Esophagus (tissue), 2 donors: ENCODE data around the gene PTPN7. TPM values are rescaled to one million over a fixed set of nuclear protein-coding genes. Genes with fewer than 3 reads are reported as not detected.
A peak's percentile ranks its signal among the peaks of the same experiment; 100 is the strongest.
"Not testable (repeated sequence)": the region's sequence is repeated elsewhere in the genome, so short reads cannot be mapped to it uniquely, and the experiment has no call there.

Experiments
- H3K27ac ChIP-seq, 2 donors: one replicate each; pipeline ENCODE4 v1.5.1; 2013; ENCODE audit warnings: low read depth in 2 of 2, mild to moderate bottlenecking in 2 of 2, inconsistent platforms in 1 of 2, low read length in 1 of 2, moderate library complexity in 1 of 2
- H3K27me3 ChIP-seq, 2 donors: one replicate each; pipeline ENCODE4 v1.6.1; 2013; ENCODE audit warnings: low read length in 2 of 2, control low read depth in 1 of 2, mild to moderate bottlenecking in 1 of 2; ENCODE audit not compliant: insufficient read depth in 2 of 2, control insufficient read depth in 1 of 2
- H3K36me3 ChIP-seq, 2 donors: one replicate each; pipeline ENCODE4 v1.6.1; 2013; ENCODE audit warnings: low read length in 1 of 2; ENCODE audit not compliant: control insufficient read depth in 2 of 2, insufficient read depth in 2 of 2
- H3K4me1 ChIP-seq, 2 donors: one replicate each; pipeline ENCODE4 v1.6.1; 2013; ENCODE audit warnings: low read length in 1 of 2; ENCODE audit not compliant: control insufficient read depth in 2 of 2, insufficient read depth in 2 of 2
- H3K4me3 ChIP-seq, 2 donors: one replicate each; pipeline ENCODE4 v1.5.1; 2013; ENCODE audit warnings: low read length in 2 of 2, mild to moderate bottlenecking in 2 of 2, low read depth in 1 of 2, moderate library complexity in 1 of 2
- H3K9me3 ChIP-seq, 2 donors: one replicate each; pipeline ENCODE4 v1.6.1; 2013; ENCODE audit warnings: mild to moderate bottlenecking in 2 of 2, low read depth in 1 of 2, low read length in 1 of 2, moderate library complexity in 1 of 2; ENCODE audit not compliant: control insufficient read depth in 2 of 2, insufficient read depth in 1 of 2
- WGBS, 2 donors: extraction: QIAGEN DNeasy Blood & Tissue Kit; methylation state at CpG; one replicate each; pipeline ENCODE4 v1.1.7; 2013; 5-methylcytosine and 5-hydroxymethylcytosine counted together
- polyA plus RNA-seq, 2 donors: library from polyadenylated mRNA; stranded (reverse); fragments of 200-250 nt; gene quantifications; one replicate each; pipeline ENCODE4 v1.2.3, GENCODE V29; 2013
- donor health status: healthy with polysubstance abuse.
- donor health status: Bipolar disorder and iron deficiency.

Gene PTPN7
- polyA plus RNA-seq, 2 donors = 1.6 to 1.9 TPM

DNA sequence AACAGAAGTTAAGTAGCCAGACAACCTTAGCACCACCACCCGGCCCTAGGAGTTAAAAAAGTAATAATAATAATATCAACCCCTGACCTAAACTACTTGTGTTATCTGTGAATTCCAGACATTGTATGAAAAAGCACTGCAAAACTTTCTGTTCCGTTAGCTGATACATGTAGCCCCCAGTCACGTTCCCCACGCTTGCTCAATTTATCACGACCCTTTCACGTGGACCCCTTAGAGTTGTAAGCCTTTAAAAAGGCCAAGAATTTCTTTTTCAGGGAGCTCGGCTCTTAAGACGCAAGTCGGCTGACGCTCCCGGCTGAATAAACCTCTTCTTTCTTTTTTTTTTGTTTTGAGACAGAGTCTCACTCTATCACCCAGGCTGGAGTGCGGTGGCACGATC is 6.7 kb upstream of the PTPN7 start:
- H3K36me3 ChIP-seq, H3K27me3 ChIP-seq, H3K27ac ChIP-seq, H3K9me3 ChIP-seq, H3K4me1 ChIP-seq, H3K4me3 ChIP-seq: not testable (repeated sequence)
- WGBS, 2 donors = 83 to 86% methylated on average over 13 of the region's 13 CpGs

DNA sequence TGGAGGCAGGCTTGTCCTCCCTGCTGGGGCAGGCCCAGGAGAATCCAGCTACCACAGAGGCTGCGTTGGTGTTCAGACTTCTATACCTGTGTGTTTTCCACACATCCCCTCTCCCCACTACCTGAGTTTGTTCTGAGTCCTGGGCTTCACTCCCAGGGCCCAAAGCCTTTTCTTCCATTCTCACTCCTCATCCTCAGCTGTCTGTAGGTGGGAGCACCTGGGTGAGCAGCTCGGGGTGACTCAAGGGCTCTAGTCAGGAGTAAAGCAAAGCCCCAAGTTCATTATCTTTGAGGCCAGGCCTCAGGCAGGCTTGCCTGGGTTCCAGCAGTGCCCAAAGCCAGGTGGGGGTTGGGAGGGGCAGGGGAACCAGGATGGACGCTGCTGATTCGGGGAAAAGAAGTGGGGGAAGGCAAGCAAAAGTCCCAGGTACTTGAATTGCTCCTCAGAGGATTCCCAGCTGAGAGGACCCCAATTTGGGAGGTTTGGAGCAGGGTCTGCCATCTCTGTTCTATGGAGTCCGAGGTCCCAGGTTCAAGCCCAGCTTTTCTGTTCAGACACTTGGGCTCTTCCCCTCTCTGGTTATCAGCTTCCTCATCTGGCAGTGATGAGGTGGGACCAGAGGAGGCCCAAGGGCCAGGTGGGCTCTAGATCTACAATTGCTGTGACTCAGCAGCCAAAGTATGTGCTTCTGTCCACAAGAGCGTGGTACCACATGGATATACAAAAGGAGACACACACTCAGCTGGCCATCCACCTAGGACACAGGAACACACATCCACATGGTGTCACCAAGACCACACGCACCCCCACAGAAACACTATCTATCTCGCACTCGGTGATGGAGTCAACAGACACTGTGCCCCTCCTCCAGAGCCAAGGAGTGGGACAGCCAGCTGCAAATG is 5.8 kb upstream of the PTPN7 start:
- no peaks in the 10 kb centered on the region for H3K36me3 ChIP-seq
- no peaks in the 10 kb centered on the region for H3K27me3 ChIP-seq
- H3K27ac ChIP-seq = no peak overlapping the region
- H3K4me1 ChIP-seq = no peaks in the 10 kb centered on the region
- no peak overlapping the region for H3K4me3 ChIP-seq
- WGBS, 2 donors = 94 to 95% methylated on average over 9 of the region's 9 CpGs
- no peaks in the 10 kb centered on the region for H3K9me3 ChIP-seq

DNA sequence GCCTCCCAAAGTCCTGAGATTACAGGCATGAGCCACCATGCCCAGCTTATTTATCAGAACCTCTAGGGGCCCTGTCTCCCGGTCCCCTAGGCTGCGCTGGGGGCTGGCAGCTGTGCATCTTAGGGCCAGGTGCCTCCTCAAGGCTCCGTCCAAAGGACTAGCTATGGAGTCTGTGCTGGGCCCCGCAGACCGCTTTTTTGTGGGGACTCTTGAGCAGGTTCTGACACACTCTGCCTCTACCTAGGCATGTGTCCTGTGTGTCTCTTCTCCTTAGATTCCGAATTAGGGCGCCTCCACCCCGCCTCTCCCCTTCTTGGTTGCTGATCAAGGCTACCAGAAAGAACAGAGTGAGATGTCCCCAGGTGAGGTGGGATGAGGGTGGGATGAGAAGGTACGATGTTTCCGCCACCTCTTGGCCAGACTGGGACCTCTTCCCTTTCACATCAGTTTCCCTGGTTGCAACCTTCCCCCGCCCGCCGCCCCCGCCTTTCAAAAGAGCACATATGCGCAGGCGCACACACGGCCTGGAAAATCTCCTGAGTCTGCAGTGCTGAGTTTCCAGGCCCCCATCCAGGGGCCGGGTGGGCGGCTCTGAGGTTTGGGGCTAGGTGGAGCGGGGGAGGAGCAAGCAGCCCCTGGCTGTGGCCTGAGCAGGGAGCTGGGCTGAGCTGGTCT is 5.0 kb upstream of the PTPN7 start:
- Histone ChIP-seq H3K9me3 (no peaks in the 10 kb centered on the region), H3K4me3 (no peak overlapping the region), H3K27me3 (no peaks in the 10 kb centered on the region), H3K4me1 (no peaks in the 10 kb centered on the region), H3K36me3 (no peaks in the 10 kb centered on the region), H3K27ac (no peak overlapping the region)
- 82 to 83% methylated on average over 20 of the region's 20 CpGs for WGBS, 2 donors

DNA sequence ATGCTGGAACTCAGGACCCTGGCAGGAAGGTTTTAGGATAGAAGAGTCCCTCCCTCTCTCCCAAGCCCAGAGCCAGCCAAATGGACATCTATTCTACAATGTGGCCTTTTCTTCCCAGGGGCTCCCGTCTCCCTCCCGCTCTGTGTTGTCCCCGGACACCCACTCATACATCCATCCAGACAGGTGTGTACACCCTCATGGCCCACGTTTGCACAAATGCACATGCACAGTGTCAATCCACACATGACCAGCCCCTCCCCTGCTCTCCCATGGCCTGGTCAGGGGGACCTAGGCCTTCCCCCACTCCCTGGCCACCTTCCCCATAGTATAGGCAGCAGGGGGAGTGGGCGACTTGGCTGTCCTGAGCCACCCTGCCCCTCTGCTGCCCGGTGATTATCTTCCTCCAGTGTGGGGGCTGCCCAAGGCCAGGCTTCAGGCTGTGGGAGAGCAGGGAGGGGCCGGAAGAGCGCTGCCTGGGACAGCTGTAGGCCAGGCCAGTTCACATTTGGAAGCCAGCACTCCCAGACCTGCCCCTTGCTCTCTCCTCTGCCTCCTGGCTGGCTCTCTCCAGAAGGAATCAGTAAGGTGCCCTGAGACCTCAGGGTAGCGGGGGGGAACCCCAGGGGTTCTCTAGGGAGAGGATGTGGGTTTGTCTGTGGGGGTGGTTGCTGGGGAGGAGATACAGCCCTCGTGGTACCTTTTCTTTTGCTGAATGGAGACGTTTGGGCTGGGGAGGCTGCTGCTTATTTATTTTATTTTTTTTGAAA is 4.1 kb upstream of the PTPN7 start:
- no peaks in the 10 kb centered on the region for H3K36me3 ChIP-seq
- H3K4me3 ChIP-seq = no peak overlapping the region
- 71 to 76% methylated on average over 11 of the region's 11 CpGs for WGBS, 2 donors
- no peaks in the 10 kb centered on the region for H3K4me1 ChIP-seq
- no peaks in the 10 kb centered on the region for H3K9me3 ChIP-seq
- peak overlapping the region in 1 of 2 donors; percentile 17 for H3K27ac ChIP-seq
- H3K27me3 ChIP-seq = no peaks in the 10 kb centered on the region

DNA sequence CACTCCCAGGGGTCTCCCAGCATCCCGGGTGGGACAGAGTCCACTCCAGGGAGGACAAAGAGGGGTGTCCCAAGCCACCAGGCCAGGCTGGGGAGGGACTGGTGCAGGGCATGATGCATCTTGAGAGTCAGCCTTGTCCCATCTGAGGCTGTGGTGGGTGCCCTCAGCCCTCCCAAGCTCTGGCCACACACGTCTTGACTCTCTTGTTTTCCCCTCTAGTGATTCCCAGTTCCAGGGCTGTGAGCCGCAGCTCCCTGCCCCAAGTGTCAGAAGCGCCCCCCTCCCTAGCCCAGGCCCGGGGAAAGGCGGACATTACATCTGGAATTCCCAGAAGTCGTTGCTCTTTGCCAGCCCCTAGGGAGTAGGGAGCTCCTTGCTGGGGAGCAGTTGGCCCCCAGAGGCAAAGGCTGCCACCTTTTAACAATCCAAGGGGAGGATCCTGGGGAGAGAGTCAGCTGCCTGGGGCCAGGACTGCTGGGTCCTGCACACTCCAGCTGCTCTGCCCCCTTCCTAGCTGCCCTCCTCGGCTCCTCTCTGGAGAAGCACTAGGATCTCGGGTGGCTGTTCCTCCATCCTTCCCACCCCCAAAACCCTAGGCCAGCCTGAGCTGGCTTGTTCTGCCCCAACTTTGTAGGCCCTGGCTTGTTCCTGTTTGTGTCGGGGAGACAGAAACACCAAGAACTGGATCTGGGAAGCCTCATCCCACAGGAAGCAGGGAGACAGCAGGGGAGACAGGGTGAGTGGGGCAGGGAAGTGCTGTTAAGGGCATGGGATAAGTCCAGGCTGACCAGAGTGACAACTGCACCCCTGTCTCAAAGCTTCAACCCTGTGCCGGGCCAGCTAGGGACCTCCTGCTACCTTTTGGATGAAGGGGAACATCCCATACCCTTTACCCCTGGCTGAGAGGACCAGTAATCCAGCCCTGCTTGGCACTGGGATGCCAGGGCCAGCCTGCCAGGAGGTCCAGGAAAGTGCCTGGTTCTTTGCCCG is 3.2 kb upstream of the PTPN7 start:
- no peak overlapping the region for H3K4me3 ChIP-seq
- WGBS, 2 donors = 73 to 77% methylated on average over 12 of the region's 12 CpGs
- no peaks in the 10 kb centered on the region for H3K36me3 ChIP-seq
- H3K9me3 ChIP-seq = no peaks in the 10 kb centered on the region
- H3K27ac ChIP-seq = no peak overlapping the region
- H3K4me1 ChIP-seq = no peaks in the 10 kb centered on the region
- H3K27me3 ChIP-seq = no peaks in the 10 kb centered on the region

DNA sequence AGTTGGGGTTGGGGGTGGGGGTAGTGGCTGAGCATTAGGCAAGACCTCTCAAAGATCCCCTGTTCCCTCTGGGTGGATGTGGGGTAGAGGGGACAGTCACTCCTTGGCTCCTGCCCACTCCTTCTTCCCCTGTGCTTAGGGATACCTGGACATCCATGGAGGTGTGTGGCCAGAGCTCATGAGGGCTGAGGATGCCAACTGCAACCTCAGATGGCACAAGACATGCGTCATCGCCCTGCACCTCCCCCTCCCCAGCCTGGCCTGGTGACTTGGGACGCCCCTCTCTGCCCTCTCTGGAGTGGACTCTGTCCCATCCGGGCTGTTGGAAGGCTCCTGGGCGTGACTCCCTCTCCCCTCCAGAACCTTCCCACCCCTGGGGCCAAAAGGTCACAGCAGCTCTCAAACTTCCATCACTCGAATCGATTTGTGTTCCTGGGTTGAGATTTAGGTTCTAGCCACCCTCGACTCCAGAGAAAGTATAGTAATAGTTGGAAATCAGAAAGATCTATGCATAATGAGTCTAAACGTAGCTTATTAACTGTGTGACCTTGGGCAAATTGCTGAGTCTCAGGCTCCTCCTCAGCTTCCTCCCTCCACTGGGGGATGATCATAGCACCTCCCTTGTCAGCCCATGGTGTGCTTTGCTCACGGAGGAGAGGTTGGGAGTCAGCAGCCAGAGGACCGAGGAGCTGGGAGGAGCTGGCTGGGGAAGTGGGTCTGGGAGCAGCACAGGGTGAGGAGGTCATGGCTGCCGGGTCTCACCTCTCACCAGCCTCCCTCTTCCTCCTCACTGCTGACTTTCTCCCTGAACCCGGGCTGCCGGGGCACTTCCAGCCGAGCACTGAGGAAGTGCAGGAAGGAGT is 2.2 kb upstream of the PTPN7 start:
- WGBS, 2 donors = 41 to 59% methylated on average over 15 of the region's 15 CpGs
- Histone ChIP-seq H3K4me1 (no peaks in the 10 kb centered on the region), H3K4me3 (no peak overlapping the region), H3K9me3 (no peaks in the 10 kb centered on the region), H3K27ac (peak overlapping the region in 1 of 2 donors; percentile 74), H3K36me3 (no peaks in the 10 kb centered on the region), H3K27me3 (no peaks in the 10 kb centered on the region)

DNA sequence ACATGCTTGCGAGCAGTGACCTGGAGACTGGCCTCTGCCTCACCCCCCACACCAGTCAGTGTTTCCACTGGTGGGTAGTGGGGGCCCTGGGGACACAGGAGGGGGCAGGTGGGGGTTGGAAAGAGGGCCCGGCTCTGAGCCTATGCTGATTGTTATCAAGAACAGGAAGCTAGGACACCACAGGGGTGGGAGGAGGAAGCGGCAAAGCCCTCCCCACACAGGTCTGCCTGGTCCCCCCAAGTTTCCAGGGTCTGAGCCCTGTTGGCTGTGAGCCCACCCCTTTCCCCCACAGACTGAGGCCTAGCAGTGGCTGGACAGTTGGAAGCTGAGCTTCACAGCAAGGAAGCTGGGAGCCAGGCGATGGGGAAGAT is 1.6 kb upstream of the PTPN7 start:
- Histone ChIP-seq H3K36me3 (no peaks in the 10 kb centered on the region), H3K4me1 (no peaks in the 10 kb centered on the region), H3K27me3 (no peaks in the 10 kb centered on the region), H3K4me3 (no peak overlapping the region), H3K27ac (peak overlapping the region in 1 of 2 donors; percentile 74), H3K9me3 (no peaks in the 10 kb centered on the region)
- WGBS, 2 donors = 52 to 79% methylated on average over 4 of the region's 4 CpGs

DNA sequence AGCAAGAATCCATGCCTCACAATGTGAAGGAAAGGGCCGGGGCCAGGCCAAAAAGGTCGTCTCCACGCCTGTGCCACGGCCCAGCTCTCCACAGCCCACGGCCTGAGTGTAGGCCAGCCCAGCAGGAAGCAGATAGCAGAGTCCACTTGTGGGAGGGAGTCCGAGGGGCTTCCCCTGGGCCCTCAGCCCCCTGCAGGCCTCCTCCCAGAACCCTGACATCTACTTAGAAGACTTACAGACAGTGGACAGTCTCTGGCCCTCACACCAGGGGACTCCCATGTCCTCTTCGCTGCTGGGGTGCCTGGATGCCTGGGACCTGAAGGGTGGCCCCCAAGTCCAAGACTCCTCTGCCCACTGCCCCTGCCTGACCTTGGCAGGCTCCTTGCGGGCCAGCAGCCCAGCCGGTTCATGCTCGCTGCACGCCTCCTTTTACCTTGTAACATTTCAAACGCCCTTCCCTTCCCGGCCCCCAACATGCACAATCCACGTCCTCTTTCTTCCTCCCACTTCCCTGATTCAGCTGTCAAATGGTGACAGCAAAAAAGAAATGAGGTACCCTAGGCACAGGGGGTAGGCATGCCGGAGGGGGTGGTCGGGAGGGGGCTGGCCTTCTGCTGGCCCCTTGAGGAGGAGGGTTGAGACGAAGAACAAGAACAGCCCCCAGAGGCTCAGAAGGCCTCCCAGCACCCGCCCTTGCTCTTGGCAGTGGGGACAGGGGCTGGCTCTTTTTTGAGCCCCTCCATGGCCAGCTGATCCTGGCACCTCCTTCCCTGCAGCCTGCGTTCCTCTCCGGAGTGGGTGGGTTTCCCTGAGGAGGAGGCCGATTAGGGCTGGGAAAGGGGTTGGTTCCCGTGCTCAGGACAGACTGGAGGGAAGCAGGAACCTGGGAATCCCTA is 997 bp upstream of the PTPN7 start:
- H3K27me3 ChIP-seq = no peaks in the 10 kb centered on the region
- H3K4me1 ChIP-seq = no peaks in the 10 kb centered on the region
- 70 to 71% methylated on average over 22 of the region's 22 CpGs for WGBS, 2 donors
- H3K9me3 ChIP-seq = no peaks in the 10 kb centered on the region
- H3K27ac ChIP-seq = peak overlapping the region; percentile 12 to 38
- H3K36me3 ChIP-seq = no peaks in the 10 kb centered on the region
- H3K4me3 ChIP-seq = no peak overlapping the region
